HG03139 (cell line): ENCODE measurements around the gene NAV2.
"Not testable (repeated sequence)": the region's sequence is repeated elsewhere in the genome, so short reads cannot be mapped to it uniquely, and the experiment has no call there.

Experiments used
- ATAC-seq: cut with Tn5 transposase; IDR thresholded peaks from one replicate; pipeline ENCODE4 v1.9.1; 2021; ENCODE audit not compliant: unreplicated experiment

The NAV2 gene

DNA sequence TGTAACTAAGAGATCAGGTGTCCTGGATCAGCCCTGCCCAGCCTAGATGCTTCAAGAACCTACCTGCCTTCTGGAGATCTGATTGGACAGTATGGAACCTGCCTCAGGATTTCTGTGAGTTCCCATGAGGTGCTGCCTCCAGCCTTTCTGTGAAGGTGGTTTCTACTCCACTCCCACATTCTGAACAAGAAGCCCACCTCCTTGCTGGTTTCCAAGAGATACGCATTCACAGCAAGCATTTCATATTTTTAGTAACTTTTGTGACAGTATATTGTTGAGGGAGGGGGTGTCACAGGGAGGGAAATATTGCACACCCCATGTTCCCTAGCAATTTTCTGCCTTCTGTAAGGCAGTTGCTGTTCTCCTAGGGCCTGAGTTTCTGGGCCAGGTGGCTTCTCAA, 204.4 kb downstream of the NAV2 start:
- no peak for ATAC-seq

DNA sequence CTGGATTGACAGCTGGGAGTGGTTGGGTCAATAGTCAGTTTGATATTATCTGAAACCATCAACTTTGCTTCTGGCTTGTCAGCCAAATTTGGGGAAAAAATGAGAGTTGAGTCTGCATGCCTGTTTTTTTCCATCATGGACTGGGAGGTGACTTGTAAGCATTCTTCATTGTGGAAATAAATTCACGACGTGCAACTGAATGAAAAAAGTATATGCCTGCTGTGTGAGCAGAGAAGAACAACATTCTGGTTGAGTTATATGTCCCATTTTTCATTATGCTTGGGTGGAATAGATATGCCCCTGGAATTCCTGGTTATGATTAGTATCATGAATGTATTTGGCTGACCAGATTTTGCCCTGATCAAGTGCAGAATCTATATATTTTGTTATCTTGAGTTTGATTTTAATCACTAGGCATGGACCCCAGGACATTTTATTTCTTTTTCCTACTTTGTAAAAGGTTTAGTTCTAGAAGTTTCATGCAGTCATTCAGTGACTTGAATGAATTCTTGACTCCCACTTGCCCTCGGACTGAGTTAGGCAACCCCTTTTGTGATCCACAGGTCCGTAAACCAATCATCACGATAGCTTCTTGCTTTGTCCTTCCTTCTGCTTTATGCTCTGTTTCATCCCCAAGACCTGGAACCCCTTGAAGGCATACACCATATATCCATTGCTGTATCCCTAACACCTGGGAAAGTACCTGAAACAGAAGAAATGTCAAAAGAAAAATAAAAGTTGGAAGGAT, 205.8 kb downstream of the NAV2 start:
- ATAC-seq: no peak

DNA sequence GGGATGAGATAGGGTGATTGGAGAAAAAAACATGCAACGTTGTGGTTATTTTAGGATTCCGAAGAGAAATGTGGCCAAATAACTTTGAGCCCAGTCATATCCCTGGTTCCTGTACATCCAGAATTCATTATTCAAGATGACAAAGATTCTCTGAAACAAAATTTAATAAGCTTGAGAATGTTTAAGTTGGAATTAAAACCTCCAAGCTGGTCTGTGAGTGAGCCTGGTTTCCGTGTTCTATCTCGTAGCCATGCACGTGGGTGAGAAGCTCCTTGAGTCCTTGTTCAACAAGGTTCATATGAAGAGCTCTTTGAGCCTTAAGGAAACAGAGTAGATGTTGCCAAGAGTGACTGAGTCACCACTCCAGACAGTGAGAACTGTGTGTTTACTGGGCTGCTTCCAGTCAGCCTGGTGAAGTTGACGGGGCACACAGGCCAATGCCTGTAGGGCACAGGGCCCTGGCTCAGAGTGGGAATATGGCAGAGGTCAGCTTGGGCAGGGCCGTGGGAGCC, 206.5 kb downstream of the NAV2 start:
- ATAC-seq: no peak

DNA sequence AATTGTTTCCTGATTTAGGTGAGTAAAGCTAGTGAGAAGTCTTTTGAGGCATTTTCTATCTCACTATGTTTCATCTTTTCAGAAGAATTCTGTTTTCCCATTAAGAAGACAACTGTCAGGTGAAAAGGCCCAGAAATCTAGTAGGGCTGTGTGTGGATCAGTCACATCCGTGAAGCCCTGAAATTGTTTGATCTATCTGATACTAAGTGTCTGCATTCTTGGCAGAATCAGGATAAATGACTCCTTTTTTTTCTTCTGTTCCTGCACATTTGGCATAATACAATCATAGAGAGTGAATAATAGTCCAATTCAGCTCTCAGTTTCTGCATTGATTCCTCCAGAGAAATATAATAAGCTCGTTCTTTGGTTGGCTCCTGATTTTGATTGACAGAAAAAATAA, 208.3 kb downstream of the NAV2 start:
- ATAC-seq: no peak

DNA sequence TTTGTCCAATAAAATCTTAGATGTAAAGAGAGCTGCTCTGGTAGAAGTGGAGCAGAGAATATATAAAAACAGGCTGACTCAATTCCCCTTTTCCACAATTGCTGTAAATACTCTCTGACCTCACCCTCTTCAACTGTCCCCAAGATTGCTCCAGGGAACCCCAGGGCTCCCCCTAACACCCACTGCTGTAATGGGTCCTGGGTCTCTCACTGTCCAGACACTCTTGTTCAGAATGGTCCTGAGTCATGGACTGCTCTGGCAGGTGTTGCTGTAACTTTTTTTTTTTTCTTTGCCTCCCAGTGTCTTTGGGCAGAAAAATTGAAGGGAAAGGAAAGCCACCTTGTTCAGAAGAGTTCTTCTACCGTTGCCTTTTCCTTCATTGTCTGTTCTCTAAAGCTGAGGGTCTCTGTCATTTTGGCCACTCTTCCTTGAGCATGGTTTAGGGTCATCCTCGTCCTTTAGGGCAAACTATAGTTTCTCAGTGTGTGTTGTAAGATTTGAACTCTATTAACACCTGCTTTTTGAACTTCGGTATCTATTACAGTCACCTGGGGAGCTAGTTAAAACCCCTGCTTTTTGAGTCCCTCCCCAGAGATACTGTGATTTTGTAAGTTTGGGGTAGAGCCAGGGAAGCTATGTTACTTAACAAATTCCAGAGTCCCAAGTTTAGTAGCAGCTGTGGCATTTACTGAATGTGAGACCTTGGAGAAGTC, 209.5 kb downstream of the NAV2 start:
- ATAC-seq: no peak

DNA sequence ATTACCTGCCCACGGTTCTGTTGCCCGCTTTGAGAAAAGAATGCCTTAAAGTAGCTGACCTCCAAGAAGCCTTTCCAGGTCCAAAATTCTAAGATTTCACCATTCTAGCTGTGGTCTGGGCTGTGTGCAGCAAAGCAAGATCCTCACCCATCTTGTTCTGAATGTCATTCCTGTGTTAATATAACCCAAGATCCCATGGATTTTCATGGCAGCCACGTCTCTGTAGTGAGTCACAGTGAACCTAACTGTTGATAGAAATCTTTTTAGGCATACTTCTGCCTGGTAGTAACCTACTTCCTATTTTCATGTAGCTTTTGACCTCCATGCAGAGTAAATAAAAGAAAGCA, 210.0 kb downstream of the NAV2 start:
- no peak for ATAC-seq

DNA sequence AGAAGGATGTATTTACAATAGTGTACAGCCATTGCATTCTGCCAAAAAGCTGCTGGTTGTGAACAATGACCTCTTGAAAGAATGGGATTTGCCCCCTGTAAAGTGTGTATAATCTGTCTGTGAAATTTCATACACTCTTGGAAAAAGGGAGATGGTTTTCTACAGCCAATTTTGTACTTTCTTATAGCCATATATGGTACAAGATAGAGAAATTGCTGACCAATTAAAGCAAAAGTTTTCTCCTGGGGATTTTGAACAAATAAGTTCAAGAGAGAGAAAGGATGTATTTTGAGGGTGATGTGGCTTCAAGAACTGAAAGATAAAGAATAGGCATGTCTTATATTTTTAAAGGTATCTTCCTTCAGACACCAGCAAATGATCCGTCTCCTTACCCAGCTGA, 211.0 kb downstream of the NAV2 start:
- ATAC-seq: no peak

DNA sequence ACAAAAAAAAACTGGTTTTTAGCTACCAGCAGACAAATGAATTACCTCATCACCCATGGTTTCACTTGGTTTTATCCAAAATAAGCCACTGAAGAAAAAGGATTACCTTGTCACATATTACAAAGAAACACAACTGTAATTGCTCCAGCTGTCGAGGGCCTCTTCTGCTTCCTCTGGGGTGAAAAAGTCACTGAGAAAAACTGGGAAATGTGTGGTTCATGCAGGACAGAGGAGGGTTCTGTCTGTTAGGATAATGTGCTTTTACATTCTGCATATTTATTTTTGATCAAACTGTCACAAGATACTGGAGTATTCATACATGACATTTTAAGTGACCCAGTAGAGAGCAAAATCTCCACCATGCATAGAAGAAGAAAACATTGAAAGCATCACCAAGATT, 211.7 kb downstream of the NAV2 start:
- ATAC-seq: no peak

DNA sequence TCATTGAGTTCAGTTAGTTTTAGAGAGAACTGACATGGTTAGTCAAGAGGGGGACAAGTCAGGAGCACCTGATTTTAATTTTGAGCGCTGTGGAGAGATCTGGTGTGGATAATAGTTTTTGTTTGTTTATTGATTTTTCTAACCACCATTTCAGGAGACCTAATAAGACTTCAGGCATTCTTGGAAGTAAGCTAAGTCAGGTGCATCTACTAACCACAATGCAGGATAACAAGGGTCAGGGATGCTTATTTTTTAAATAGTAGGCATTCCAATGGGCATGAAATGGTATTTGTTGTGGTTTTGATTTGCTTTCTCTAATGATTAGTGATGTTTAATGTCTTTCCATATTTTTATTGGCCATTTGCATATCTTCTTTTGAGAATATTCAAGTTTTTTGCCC, 212.1 kb downstream of the NAV2 start:
- no peak for ATAC-seq

DNA sequence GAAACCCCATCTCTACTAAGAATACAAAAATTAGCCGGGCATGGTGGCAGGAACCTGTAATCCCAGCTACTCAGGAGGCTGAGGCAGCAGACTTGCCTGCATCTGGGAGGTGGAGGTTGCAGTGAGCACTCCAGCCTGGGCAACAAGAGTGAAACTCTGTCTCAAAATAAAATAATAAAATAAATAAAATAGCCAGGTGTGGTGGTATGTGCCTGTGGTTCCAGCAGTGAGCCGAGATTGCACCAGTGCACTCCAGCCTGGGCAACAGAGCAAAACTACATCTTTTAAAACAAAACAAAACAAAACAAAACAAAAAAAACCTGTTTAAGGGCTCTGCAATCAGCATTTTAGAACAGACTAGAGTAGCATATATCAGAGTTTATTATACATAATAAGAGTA, 214.8 kb downstream of the NAV2 start:
- ATAC-seq: not testable (repeated sequence)

DNA sequence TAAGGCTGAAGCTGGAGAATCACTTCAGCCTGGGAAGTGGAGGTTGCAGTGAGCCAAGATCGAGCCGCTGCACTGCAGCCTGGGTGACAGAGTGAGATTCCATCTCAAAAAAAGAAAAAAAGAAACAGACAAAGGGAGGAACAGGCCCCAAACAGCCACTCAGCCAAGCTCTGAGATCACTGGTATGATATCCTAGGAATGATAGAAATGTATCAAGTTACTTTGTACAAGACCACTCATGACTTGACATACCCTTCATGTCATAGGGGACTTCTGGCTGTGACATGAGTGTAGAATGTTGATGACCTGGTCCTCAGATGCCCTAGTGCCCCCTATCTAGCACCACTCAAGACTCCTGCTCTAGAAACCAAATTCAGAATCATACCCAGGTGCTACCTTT, 216.5 kb downstream of the NAV2 start:
- no peak for ATAC-seq

DNA sequence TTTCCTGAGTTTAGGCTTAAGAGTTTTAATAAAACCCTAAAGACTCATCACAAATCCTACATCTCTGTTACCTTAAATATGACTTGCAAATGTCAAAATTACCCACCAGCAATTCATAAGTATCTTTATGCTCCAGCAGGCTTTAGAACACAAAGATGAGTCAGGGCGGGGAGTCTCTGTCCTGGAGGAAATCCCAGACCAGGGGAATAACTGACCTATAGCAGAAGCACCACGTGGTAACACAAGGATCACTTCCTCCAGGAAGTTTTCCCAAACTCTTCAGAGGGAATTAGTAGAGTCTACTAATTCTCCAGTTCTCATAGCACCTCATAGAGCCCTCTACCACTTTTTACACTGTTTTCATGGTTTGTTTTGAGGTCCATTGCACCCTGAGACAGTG, 217.0 kb downstream of the NAV2 start:
- no peak for ATAC-seq

DNA sequence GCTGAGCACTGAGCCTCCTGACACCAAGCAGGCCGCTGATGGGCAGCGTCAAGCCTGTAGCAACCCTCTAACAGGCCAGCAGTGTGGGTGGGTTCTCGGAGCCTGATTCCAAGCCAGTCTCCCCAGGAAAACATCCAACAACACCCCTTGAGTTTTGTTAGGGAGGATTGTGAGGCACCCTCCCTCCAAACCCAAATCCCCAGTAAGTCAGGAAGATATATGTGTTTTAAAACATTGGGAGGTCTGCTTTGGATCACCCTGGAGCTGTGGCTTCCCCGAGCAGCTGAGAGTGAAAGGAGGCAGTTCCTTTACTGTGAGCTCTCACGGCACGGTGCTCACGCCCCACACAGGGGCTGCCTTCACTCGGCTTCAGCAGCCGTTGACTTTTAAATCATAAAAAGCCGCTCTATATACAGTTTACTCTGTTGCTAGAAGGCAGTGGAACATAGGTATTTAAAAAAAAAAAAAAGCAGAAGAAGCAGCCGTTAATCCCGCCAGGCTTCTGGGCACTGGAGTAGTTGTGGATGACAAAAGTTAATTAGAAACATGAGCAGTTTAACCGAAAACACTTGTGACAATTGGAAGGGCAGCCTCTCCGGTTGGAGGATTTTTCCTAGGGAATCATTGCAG, 218.6 kb downstream of the NAV2 start:
- ATAC-seq: no peak

DNA sequence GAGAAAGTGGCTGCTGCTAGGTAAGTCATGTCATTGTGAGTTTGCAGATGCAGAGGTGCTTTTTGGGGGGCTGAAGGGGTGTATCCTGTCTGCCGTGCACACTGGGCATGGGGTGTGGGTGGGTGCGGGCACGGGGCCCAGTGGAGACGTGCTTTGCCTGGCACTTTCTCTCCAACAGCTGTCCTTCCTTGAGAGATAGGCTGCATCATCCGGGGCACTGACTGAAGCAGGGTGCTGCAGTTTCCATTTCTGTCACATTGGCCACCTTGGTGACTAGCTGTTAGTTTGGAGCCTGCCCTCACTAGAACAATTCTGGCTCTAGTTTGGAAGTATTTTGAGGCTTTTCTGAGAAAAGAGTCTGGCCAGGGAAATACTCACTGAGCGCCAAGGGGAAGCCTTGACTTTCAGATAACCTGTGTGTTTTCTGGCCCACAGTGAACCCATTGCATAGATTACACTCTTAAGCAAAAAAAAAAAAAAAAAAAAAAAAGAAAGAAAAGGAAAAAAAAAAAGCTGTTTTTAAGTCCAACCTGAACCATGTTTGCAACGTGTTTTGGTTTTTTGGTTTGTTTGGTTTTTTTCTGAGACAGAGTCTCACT, 219.2 kb downstream of the NAV2 start:
- no peak for ATAC-seq

DNA sequence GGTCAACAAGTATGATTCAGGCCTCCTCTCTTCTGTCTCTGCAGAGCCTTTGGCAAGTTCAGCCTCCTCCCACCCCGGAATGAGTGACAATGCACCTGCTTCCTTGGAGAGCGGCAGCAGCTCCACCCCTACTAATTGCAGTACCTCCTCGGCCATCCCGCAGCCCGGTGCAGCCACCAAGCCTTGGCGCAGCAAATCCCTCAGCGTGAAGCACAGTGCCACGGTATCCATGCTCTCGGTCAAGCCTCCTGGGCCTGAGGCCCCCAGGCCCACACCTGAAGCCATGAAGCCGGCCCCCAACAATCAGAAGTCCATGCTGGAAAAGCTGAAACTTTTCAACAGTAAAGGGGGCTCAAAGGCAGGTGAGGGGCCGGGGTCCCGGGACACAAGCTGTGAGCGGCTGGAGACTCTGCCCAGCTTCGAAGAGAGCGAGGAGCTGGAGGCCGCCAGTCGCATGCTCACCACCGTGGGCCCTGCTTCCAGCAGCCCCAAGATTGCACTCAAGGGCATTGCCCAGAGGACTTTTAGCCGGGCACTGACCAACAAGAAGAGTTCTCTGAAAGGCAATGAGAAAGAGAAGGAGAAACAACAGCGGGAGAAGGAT, 220.6 kb downstream of the NAV2 start:
- ATAC-seq: no peak

DNA sequence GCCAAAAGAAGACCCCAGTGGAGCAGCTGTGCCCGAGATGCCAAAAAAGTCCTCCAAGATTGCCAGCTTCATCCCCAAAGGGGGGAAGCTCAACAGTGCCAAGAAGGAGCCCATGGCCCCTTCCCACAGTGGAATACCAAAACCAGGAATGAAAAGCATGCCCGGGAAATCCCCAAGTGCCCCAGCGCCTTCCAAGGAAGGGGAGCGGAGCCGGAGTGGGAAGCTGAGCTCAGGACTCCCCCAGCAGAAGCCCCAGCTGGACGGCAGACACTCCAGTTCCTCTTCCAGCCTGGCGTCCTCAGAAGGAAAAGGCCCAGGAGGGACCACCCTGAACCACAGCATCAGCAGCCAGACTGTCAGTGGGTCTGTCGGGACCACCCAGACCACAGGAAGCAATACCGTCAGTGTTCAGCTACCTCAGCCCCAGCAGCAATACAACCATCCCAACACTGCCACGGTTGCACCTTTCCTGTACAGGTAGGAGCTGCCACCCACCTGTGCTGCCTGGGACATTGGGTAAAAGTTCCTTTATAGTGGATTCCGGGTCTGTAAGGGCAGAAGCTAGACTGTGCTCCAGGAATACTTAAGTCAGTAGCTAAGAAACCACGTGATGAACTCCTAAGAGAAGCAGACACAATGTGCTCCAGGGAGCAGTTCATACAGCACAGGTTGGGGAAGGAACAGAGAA, 221.3 kb downstream of the NAV2 start:
- ATAC-seq: no peak

DNA sequence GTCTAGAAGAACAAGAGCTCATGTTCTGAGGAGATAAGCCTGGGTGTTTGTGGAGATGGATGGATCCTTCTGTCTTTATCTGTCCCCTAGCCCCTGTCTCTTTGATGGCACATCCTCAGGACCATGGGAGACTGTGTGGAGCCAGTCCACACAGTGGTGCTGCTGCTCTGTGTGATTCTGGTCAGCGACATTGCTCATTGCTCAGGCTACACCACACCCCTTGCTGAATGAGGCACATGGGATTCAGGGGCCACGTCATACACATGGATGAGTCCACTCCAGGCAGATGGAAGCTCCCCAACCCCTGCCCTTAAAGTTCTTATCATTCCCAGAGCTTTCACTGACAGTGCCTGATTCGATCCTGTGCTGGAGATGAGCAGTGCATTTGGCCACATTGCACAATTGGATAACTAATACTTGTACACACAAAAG, 222.2 kb downstream of the NAV2 start:
- ATAC-seq: no peak

DNA sequence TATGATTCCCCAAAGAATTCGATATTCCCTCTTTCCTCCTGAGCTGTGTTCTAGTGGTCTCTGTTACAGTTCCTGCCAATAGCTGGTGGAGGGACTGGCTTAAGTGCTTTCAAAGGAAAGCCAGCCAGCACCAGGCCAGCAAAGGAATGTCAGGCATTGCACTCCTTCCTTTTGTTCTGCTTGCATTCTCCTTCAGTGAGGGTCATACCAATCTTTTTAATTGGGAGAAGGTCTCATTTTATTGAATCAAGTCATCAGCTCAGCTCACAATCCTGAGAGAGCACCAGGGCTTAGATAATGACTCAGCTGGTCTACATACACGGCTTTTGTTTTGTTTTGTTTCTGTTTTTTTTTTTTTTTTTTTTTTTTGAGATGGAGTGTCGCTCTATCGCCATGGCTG, 222.9 kb downstream of the NAV2 start:
- no peak for ATAC-seq

DNA sequence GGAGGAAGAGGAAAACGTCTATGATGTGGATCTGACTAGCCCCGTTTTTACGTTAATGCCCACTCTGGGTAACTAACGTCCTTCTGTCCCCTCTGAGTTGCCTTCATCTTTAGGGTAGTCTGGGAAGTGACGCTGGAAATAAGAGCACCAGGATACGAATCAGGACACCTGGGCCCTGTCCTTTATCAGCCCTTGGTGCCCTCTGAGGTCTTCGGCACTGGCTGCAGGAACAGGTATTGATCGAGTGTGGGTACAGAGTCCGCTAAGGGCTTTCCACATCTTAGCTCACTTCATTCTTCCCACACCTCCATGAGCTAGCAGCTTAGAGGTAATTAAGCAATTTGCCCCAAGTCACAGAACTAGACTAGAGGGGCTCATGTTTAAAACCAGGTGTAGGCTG, 223.8 kb downstream of the NAV2 start:
- no peak for ATAC-seq

DNA sequence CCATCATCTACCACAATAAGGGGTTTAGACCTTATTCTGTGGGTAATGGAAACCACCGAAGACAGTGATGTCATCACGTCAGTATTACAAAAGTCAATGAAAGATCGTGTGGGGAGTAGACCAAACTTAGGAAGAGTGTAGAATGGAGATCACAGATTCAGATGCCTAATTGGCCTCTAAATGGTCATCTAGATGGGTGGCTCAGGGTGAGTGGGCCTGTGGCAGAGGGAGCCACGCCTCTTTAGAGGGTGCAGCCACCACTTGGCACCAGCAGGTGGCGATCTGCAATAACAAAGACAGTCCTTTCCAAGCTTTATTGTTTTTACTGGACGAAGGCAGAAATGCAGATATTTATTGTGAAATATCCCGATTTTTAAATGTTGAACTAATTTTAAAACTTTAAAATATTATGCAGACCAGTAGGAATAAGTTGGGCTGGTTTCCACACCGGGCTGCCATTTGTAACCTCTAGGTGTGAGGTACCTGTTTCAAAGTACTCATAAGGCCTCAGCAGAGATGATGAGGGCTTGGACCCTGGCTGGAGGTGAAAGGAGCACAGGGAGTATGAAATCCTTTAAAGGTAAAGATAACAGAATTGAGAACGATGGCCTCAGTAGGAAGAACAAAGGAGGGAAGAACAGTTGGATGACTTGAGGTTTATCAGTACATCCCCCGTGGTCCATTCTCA, 225.7 kb downstream of the NAV2 start:
- no peak for ATAC-seq
